OCI-M2 (cell line): ENCODE data around the gene C10orf105.

ENCODE experiments used
- DNase-seq: peaks from one replicate; lab custom pipeline; 2025; ENCODE audit not compliant: unreplicated experiment; lab: John Stamatoyannopoulos, UW

C10orf105 gene

DNA sequence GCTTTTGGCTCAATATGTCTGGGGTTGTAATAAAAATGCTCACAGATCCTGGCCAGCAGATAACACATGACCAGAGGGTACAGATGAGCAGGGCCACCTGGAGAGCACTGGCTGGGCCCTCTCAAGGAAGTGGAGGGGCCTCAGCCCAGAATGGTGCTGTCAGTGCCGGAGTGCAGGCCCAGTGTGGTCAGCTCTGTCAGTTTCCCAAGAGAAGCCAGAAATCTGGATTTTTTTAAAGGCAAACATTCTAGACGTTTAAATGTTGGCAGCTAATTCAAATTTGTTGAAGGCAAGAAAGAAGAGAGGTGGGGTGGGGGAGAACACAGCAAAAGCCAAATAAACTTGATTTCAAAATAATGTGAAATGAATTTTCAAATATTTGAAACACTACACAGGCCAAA lies 2.0 kb downstream of the C10orf105 start:
- no peak for DNase-seq

DNA sequence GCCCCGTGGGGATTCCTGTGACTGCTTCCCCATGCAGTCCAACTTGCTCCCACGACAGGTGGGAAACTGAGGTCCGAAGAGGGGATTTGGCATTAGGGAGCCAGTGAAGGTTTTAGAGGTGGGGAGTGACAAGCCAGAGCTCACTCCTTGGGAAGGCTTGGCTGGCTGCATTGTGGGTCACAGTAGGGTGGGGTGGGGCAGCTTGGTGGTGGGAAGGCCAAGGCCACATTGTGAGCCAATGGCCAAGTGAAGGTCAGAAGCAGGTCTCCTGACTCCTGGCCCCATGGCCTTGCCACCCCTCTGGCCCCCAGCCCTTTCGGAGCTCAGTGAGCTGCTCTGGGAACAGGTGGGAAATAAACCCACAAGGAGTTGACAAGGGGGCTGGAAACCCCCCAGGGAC lies 2.5 kb downstream of the C10orf105 start:
- DNase-seq, result no peak

DNA sequence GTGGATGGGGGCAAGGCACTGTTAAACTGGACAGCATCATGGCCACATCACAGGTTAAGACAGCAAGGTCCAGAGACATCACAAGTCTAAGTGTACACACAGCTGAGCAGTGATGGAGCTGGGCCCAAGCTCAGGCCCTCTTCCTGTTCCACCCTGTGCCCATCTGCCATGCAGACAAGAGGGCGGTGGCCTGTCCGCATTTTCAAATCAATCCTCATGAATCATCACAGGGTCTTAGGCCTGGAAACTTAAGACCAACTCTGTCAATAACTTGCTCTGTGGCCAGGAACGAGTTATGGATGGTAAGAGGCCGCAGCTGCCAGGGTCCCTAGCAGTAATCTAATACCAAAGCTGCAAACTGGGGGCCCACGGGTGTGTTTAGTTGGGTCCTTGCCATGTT lies 3.2 kb downstream of the C10orf105 start:
- no peak for DNase-seq

GRCh38 chr10:71715860-71716259 lies 3.7 kb downstream of the C10orf105 start:
- no peak for DNase-seq

- no peak for DNase-seq
Observed at GRCh38 chr10:71715026-71715425, 4.6 kb downstream of the C10orf105 start.

GRCh38 chr10:71714592-71714991 lies 5.0 kb downstream of the C10orf105 start:
- DNase-seq, result no peak

DNA sequence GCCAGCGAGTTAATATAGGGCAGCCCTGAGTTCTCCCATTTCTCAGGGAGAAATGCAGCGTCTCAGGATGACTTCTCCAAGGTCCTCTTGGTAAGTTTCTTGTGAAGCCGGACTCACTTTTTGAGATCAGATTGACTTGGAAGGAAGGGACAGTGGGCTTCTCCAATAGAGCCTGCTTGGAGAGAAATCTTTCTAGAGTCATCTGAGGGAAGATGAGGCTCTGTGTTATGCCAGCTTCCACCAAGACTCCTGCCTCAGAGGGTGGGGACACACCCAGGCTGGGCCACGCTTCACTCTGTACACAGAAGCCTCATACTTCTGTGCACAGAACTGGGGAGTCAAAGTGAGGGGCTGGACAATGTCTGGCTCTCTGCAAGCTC lies 5.6 kb downstream of the C10orf105 start:
- no peak for DNase-seq

- no peak for DNase-seq
Observed at GRCh38 chr10:71713135-71714030, 6.2 kb downstream of the C10orf105 start.

DNA sequence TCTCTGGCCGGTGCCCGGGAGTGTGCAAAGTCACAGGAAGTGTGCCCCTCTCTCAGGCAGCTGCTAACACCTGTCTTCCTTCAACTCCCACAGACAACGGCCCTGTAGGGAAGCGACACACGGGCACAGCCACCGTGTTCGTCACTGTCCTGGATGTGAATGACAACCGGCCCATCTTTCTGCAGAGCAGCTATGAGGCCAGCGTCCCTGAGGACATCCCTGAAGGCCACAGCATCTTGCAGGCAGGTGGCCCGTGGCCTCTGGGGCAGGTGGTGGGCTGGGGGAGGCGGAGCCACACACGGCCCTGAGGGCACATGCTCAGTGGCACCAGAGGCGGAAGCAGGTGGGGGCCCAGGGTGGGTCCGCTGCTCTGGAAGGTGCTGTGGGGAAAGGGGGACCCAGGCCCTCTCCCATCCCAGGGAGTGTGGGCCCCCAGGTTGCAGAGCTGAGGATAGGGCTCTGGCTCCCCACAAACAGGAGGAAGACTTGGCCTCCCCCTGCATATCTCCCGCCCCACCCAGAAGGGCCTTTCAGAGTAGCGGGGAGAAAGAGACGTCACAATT lies 6.9 kb downstream of the C10orf105 start:
- no peak for DNase-seq

DNA sequence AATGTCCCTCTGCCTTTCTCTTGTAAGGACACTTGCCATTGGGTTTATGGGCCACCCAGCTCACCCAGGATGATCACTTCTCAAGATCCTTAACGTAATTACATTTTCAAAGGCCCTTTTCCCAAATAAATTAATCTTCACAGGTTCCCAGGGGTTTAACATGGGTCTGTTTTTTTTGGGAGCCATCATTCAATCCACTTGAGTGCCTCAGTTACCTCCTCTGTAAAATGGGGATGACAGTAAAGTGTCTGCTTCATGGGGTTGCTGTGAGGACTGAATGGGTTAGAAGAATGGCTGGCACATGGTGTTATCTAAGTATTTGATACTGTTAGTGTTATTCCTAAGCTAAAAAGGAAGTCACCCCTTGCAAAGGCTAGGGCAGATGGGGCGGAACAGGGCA lies 7.4 kb downstream of the C10orf105 start:
- DNase-seq, result no peak

- no peak for DNase-seq
Observed at GRCh38 chr10:71711052-71711623, 8.4 kb downstream of the C10orf105 start.

DNA sequence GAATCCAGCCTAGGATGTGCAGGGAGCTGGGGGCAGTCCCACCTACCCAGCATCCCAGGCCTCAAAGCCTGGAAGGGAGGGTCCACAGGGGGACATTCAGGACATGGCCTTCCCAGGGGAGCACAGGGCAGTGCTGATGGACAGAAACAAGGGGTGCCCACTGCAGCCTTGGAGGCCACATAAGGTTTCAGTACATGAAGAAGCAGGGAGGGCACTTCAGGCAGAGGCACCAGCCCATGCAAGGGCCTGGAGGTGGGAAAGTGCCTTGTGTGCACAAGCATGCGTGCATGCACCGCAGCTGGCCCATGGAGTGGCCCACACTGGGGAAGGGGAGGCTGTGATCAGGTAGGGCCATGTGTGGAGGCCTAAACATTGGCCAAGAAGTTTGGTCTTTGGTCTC lies 9.1 kb downstream of the C10orf105 start:
- DNase-seq, result no peak

DNA sequence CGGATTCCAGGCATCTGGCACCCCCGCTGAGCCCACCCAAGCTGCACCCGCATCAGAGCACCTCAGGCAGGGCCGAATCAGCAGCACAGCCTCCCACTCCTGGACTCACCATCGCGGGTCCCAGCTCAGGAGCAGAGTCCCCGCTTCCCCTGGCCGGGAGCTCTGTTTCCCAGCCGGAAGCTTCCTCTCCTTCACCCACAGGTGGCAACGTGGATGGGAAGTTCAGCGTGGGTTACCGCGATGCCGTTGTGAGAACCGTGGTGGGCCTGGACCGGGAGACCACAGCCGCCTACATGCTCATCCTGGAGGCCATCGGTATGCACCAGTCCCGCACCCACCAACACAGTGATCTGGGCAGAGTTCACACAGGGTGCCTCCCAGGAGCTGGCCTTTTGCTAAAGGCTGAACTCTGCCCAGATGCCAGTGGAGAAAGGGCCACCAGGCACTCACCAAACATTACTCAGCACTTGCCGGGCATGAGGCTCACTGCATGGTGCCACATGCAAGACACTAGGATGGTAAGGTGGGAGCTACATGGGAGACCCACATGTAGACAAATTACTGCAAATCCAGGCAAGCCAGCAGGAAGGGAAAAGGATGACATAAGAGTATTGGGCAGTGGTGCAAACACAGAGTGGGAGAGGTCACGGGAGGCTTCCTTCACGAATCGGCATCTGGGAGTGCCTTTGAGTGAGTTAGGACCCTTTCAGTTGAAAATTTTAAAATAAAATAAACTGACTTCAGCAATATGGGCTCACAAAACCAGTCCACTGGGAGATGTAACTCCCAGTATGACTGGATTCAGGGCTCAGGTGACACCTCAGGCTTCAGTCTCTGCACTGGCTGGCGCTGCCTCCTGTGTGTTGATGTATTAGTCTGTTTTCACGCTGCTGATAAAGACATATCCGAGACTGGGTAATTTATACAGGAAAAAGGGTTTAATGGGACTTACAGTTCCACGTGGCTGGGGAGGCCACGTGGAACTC lies 10.4 kb downstream of the C10orf105 start:
- DNase-seq, result no peak

DNA sequence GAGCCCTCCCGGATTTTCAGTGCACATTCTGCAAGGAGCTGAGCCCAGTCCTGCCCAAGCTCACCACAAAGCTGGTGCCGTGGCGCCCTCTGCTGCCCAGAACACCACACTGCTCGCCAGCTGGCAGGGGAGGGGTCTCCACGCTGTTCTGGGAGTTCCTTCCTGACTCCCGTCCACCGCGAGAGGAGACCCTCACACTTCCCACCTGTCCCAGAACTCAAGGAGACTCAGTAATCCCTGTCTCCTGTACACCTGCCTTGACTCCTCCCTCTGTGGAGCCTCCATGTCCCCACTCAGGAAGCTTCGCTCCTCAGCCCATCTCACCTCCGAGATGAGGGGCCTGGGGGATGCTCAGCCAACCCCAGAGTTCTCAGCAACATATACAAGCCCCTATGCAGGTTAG lies 11.3 kb downstream of the C10orf105 start:
- no peak for DNase-seq

DNA sequence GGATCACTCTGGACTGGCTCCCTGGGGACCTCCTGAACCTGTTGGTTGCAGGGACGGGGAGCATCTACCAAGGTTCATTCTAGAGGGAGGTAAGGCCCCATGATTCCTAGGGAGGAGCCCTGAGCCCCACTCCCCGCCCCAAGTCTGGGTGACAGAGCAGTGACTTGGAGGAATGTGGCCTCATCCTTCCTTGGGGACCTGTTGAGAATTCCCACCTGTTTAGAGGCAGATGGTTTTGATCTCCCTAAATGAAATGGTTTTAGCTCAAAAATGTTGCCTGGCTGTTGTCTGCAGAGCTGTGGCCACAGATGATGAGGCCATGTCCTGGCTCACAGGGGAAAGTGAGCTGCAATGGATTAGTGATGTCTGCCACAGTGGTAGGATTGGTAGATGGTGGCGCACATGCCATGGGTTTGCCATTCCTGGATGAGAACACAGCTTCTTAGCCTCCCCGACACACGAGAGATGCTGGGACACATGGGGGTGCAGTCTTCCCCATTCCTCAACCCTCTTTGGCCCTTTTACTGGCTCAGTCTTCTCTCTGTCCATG lies 12.3 kb downstream of the C10orf105 start:
- DNase-seq, result no peak

- DNase-seq, result no peak
Observed at GRCh38 chr10:71706216-71707121, 13.1 kb downstream of the C10orf105 start.

DNA sequence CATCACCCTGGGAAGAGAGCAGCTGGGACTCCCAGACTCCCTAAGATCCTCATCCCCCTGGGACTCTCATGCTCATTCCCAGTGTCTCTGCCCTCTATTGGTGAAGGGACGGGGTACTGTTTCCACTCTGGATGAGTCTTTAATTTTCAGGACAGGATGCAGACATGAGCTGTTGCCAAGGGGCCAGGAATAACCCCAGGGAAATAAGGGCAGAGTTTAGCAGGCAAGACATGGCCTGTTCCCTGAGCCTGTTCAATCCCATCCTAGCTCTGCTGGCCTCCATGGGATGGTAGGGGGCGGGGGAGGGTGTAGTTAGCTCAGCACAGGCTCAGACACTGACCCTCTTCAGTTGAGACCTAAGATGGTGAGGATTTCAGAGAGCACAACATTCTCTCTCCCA lies 14.0 kb downstream of the C10orf105 start:
- DNase-seq, result no peak

- no peak for DNase-seq
Observed at GRCh38 chr10:71704816-71705215, 14.8 kb downstream of the C10orf105 start.

DNA sequence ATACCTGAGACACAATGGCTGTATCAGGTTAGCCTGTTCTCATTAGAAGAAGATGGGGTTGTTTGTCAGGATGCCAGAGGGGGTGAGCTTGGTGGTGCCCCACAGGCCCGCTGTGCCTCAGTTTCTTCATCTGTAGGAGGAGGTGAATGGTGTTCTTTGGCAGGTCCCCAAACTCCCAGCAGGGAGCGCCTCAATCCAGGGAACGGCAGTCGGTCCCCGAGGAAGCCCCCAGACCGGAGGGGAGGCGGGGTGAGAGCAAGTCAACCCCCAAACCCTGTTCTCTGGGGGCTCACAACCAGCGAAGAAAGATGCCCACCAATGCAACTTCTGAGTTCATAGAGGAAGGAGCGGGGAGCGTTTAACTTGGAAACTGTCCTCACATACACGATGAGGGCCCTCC lies 16.0 kb downstream of the C10orf105 start:
- no peak for DNase-seq
